Gastrocnemius medialis (tissue), 4 donors: ENCODE results near the gene ZNF615.
"Not testable (repeated sequence)": the region's sequence is repeated elsewhere in the genome, so short reads cannot be mapped to it uniquely, and the experiment has no call there.

Source experiments
- CTCF ChIP-seq, 5 experiments: fragments of 450-650 bp in 3 of 5; fragments of 200-600 bp in 2 of 5; sonication (generic) in 2 of 5; IDR thresholded peaks in 4 of 5; conservative IDR thresholded peaks in 1 of 5; 1 replicate in 4 of 5; 2 replicates in 1 of 5; pipeline ENCODE4 v1.5.1; 2016 to 2019; ENCODE audit warnings: antibody characterized with exemption in 5 of 5, mild to moderate bottlenecking in 3 of 5, moderate library complexity in 3 of 5
- POLR2A ChIP-seq, 2 donors: fragments of 450-650 bp; IDR thresholded peaks; one replicate each; pipeline ENCODE4 v1.6.1; 2017; ENCODE audit warnings: antibody characterized with exemption in 2 of 2, mild to moderate bottlenecking in 2 of 2, moderate library complexity in 2 of 2

GRCh38 chr19:52024478-52024877, 16.5 kb upstream of the ZNF615 start:
- TF ChIP-seq CTCF (IDR thresholded peaks at IDR 0.05 in 4 of 5, conservative IDR thresholded peaks at IDR 0.05 in 1 of 5); POLR2A (IDR thresholded peaks at IDR 0.05): not testable (repeated sequence)
